GM19468 (cell line): ENCODE results near the gene TASP1.
"Not testable (repeated sequence)": the region's sequence is repeated elsewhere in the genome, so short reads cannot be mapped to it uniquely, and the experiment has no call there.

Experiments
- ATAC-seq: cut with Tn5 transposase; IDR thresholded peaks from one replicate; pipeline ENCODE4 v1.9.1; 2021; ENCODE audit warnings: mild to moderate bottlenecking, moderate library complexity, moderate number of reproducible peaks; ENCODE audit not compliant: unreplicated experiment; ENCODE audit errors: extremely low read depth

Gene TASP1

DNA sequence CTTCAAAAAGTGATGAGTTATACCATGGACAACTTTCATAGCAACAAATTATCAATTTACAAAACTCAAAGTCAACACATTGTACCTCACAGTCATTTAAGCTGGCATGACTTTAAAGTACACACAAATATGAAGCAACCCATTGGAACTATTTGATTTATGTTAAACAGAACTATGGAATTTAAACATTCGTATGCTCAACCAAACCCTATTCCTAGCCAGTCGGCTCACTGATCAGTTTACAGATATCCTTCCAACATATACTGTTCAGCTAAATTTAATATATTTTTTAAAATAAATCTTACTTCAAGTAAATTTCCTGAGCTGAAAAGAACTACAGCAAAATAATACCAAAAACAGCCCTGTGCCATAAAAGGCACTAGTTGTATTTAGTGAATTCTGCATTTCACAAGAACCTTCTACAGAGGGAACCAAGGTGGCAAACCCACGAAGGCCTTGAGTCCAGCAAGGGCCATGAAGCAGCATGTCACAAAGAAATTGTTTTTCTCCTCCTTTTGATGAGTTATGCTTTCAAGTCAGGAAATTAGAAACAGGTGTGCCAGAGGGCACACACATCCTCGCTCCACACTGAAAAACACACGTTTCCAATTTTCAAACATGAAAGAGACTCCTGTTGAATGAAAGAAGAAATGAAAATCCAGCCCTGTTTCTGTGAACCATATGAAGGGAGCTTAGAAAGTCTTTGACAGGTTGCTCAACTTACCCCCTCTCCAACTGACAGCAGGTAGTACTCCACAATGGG lies 122.8 kb downstream of the TASP1 start:
- no peak for ATAC-seq

DNA sequence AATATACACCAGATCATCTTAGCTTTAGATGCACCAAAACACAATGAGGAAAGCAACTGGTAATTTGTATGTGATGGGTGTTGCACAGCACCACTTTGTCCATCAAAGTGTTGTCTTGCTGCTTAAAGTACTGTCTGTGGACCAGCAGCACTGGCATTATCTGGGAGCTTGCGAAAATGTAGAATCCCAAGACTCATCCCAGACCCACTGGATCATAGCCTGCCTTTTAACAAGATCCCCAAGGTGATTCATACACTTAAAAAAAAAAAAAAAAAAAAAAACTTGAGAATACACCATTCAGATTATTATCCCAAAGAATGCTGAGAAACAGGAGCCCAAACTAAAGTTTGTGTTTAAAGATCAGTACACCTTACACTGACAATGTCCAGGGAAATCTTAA lies 123.4 kb downstream of the TASP1 start:
- no peak for ATAC-seq

DNA sequence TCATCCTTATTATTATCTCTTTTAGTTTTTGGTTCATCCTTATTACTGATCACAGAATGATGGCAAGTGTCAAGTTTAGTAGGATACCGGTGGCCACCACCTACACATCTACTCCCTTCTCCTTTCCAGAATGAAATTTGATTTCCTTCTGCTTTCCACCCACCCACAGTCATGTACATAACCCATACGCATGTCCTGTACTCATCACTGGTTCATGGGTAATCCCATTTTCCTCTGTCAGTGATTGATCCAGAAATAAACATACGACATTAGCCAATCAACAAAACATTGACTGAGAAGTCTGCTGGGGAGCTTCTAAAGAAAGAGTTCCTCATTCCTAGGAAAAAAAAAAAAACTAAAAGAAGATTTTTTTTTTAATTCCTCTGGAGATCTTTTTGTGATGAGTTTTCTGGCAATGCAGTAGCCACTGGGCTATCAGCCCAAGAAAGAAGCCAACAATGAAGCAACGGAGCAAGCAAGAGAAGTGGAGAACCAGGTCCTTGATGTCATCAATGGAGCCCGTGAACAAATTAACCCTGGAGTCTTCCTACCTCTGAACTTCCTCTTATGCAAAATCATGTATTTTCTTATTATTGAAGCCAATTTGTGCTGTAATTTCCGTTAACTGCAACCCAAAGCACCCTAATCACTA lies 127.8 kb downstream of the TASP1 start:
- no peak for ATAC-seq

DNA sequence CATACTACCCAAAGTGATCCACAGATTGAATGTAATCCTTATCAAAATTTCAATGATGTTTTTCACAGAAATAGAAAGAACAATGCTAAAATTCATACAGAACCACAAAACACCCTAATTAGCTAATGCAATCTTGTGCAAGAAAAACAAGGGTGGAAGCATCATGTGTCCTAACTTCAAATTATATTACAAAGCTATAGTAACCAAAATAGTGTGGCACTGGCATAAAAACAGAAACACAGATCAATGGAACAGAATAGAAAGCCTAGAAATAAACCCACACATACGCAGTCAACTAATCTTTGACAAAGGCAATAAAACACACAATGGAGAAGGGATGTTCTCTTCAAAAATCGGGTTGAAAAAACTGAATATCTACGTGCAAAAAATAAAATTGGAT lies 131.1 kb downstream of the TASP1 start:
- no peak for ATAC-seq

DNA sequence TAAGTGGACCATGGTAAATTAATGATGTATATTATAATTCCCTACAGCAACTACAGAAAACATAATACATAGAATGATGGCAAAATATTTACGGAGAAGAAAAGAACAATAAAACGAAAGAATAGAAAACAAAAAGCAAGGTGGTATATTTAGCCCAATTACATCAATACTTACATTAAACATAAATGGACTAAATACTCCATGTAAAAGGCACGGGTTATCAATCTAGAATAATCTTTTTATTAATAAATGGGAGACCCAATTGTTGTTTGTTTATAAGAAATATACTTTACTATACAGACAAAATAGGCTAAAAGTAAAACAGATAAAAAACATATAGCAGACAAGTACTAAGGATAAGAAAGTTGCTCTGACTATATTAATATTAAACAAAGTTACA lies 137.2 kb downstream of the TASP1 start:
- ATAC-seq = no peak

DNA sequence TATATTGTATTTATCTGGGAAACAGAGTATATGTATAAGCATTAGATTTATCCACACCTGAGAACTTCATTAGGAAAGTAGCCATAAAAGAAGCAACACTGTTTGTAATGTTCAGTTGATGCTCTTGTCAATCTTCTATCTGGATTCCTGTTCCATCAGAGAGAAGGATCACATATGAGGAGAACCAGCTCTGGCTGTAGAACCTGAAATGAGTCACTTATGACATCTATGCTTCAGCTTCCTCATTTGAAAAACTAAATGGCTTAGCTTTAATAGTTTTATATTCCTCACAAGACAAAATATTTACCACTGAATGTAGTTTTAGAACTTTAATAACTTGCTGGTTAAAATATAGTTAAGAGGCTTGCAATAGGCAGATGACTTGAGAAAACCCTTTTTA lies 144.7 kb downstream of the TASP1 start:
- no peak for ATAC-seq

DNA sequence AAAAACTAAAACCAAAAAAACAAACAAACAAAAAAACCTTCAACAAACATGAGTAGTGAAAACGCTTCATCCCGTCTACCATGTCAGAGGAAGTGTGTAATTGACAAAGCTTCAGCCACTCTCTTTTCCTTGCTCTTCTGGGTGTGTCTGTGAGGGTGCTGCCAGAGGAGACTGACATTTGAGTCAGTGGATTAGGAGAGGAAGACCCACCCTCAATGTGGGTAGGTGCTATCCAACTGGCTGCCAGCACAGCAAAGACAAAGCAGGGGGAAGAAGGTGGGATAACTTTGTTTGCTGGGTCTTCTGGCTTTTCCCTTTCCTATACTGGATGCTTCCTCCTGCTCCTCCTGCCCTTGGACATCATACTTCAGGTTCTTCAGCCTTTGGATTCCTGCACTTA lies 145.6 kb downstream of the TASP1 start:
- ATAC-seq = no peak

DNA sequence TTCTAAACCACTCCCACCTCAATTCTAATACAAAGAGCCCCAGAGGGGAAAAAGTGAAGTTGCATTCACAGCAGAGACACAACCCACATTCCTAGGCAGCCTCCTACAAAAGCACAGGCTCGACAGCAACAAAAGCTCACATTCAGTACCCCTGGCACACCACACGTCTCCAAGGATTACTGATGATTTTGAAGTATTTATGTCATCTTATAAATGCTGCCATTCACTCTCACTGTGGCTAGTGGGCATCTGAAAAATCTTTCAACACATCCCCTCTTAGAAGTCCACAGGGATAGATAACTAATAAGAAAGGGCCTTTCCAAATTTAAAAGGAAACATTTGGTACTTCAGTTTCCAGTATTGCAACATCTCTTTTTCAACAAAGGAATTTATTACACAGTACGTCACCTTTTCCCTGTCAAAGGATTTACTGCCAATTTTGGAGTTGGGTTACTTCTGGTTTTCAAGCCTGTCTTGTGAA lies 146.7 kb downstream of the TASP1 start:
- no peak for ATAC-seq

DNA sequence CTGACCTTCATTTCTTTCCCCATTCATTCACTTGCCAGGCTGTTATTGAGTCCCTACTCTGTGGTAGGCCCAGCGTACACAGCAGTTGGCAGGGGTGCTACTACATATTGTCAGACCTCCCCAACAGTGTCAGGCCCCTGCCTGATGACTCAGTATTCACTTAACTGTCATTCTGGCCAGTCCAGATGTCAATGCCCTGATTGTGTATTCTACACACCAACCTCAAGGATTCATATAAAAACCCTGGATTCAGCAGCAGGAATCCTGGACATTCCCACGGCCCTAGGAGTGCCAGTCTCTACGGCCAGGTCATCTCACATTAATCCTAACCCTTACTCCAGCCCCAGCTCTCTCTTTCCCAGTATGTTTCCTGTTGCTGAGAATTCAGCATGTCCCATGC lies 151.5 kb downstream of the TASP1 start:
- no peak for ATAC-seq

DNA sequence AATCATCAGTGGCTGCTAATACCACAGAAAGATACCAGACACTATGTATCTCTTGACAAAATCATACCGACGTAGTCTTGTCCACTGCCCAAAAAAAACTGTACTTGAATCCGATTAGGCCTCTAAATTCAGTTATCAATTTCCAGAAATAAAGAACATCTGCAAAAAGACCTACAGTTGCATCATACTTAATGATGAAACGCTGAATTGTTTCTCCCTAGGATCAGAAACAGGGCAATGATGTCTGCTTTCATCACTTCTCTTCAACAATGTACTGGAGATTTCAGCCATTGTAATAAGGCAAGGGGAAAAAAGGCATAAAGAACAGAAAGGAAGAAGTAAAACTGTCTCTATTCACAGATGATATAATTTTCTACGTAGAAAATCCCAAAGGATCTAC lies 152.0 kb downstream of the TASP1 start:
- no peak for ATAC-seq

DNA sequence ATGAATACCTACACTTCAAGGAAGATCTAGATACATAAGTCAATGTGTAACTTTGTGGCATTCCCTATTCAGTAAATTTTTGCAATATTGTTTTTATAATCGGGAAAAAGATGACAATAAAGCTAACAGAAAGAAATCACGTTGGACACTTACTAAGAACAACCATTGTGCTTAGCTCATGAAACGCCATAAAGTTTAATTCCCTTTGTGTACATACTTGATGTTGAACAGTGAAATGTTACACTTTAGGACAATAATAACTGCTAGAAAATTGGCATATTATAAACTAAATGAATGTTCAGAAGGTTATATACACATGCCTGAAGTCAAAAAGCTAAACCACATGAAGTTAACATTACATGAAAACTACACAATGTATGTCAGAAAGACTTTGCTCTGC lies 153.2 kb downstream of the TASP1 start:
- no peak for ATAC-seq

DNA sequence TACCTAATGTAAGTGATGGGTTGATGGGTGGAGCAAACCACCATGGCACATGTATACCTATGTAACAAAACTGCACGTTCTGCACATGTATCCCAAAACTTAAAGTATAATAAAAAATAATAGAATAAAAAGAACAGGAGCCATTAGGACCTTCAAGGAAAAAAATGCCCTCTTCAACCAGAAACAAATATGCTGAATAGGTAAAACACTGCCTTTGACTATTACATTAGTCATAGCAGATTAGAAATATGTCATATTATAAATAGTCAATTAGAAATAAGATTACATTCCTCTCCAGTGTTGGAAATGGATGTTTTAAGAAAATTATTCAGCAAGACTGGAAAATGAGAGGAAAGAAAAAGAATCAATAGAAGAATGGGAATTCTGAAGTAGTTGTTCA lies 153.7 kb downstream of the TASP1 start:
- not testable (repeated sequence) for ATAC-seq

DNA sequence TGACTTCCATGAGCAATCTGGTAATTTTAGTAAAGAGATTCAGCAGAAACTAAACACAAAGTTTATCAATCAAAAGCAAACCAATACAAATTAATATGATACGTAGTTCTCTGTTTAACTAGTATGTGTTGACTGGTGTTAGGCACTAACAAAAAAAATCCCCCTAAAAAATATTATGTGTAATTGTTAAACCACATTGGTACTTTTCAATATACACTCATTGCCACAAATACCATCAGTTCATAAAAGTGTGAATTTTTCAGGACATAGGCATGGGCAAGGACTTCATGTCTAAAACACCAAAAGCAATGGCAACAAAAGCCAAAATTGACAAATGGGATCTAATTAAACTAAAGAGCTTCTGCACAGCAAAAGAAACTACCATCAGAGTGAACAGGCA lies 155.3 kb downstream of the TASP1 start:
- ATAC-seq = not testable (repeated sequence)

DNA sequence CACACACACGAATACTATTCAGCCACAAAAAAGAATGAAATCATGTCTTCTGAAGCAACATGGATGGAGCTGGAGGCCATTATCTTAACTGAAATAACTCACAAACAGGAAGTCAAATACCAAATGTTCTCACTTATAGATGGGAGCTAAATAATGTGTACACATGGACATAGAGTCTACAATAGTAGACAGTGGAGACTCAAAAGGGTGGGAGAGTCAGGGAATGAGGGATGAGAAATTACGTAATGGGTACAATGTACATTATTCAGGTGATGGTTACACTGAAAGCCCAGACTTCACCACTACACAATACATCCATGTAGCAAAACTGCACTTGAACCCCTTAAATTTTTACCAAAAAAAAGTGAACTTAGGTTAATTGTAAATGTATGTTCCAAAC lies 160.4 kb downstream of the TASP1 start:
- no peak for ATAC-seq

DNA sequence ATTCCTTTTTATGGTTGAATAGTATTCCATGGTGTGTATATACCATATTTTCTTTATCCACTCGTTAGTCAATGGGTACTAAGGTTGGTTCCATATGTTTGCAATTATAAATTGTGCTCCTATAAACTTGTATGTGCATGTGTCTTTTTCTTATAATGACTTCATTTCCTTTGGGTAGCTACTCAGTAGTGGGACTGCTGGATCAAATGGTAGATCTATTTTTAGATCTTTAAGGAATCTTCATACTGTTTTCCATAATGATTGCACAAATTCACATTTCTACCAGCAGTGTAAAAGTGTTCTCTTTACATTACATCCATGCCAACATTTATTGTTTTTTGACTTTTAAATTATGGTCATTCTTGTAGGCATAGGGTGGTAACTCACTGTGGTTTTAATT lies 164.3 kb downstream of the TASP1 start:
- no peak for ATAC-seq

DNA sequence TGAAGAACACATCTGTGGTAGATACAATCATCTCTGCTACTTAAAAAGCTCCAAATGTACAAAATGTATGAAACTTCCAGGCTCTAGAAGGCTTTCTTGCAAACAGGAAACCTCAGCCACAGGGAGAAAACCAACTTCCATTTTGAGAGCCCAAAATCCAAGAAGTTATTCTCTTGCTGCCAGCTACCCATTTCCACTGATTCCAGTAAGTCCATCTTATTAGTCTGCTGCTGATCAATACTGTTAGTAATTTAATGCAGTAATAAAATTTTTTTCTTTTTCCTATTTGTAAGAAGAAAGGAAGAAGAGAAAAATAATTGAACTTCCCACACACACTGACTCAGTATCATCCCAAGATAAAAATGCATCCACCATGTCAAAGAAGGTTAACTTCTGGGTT lies 169.5 kb downstream of the TASP1 start:
- no peak for ATAC-seq

DNA sequence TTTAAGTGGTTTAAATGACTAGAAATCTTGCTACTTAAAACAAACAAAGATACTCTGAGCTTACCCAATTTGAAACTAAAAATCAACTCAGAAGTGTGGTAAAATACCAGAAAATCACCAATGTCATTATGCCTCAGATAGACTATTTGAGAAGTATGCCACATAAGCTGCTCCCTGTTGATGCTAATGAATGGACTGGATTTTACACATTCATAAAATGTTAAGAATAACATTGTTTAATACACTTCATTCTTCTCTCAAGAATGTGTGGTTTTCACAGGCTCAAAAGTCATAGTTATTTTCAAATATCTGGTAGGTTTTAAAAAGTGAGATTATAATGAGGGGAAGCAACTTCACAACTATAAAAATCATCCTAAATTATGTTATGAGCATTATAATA lies 170.6 kb downstream of the TASP1 start:
- ATAC-seq = no peak

DNA sequence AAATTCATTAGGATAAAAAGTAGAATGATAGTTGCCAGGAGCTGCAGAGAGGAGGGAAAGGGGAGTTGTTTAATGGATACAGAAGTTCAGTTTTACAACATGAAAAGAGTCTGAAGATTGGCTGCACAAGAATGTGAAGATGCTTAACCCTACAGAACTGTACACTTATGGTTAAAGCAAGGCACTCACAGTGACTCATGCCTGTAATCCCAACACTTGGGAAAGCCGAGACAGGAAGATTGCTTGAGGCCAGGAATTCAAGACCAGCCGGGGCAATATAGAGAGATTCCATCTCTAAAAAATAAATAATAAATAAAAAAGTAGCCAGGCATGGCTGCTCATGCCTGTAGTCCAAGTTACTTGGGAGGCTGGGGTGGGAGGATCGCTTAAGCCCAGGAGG lies 174.0 kb downstream of the TASP1 start:
- ATAC-seq = no peak

DNA sequence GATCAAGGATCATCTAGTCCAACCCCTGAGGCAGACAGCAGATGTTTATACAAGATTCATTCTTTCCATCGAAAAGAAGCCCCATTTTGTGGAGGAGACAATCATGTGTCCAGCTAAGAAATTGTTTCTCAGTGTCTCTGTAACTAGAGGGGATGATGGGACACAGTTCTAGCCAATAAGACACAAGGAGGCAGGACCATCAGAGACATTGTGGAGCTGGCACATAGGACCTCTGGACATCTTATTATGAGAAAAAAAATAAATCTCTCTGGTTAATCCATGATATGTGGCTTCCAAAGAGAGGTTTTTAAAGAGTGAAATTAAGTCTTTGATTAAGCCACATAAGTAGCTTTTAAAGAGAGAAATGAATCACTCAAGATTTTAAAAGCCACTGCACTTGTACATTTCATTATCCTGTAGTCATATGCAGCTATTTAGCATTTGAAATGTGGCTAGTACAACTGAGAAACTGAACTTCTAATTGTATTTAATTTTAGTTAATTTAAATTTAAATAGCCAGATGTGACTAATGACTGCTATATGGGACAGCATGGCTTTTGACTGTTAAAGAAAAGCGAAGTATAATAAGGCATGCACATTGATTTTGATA lies 176.8 kb downstream of the TASP1 start:
- ATAC-seq = no peak

DNA sequence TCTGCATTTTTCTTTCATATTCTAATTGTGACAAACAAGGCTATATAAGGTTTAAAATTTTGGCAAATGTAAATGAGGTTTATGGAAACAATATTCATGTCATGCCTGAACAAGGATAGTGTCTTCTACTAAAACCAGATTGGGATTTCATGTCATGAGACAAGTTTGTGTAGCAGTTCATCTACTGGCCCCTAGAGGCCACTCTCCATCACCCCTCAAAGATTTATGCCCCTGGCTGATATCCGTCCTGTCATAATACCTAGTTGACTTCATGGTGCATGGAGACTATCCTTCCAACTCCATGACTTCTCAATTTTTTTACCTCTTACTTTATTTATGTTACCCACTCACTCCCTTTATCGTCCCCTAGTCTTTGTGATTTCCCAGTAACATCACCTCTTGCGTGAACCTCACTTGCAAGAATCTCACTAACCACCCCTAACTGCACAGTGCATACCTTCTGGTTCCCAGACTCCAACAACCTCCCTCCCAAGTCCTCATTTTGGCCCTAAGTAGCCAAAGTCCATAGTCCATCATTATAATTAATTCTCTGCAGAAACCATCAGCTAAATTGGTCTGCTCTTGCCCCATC lies 179.8 kb downstream of the TASP1 start:
- ATAC-seq = peak; percentile 32

DNA sequence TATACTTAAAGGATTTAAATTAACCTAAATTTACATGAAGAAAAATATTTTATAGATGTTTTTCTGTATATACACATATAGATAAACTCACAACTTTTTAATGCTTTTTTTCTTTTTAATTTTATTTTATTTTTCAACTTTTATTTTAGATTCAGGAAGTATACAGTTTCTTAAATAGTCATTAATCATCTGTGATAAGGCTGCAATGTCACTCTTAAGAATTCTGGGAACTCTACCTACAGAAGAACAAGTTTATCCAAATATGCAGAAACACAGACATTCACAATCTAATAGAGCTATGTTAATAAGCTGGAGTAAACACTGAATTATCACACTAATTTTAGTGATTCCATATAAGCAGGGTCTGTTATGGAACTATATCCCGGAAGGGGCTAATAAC lies 181.2 kb downstream of the TASP1 start:
- ATAC-seq = no peak
